ENCODE results near the gene SFTPA2. TPM values are rescaled to one million over a fixed set of nuclear protein-coding genes. Genes with fewer than 3 reads are reported as not detected.

Gene SFTPA2
- total and polyA plus RNA-seq, 2 of the 4 experiments (the other 2 are of a cell fraction) = not detected

- ATAC-seq (ENCODE audit: low read depth) = peak; percentile 91
- Histone ChIP-seq H3K9me3 (ENCODE audit: control insufficient read depth, insufficient read depth, low read length) (no peaks in the 10 kb centered on the region), H3K79me1 (ENCODE audit: low read depth in 1 of 2, low read length in 2 of 2) (no peaks in the 10 kb centered on the region), H4K5ac (ENCODE audit: low read depth, low read length) (no peak overlapping the region), H2AFZ (replicated peaks; ENCODE audit: low read length, poor library complexity) (peak overlapping the region; percentile 59), H2BK5ac (ENCODE audit: low read depth, low read length, poor library complexity, severe bottlenecking) (no peak overlapping the region), H3K9ac (ENCODE audit: low read depth, low read length) (no peak overlapping the region), H3K18ac (ENCODE audit: low read depth, low read length) (no peak overlapping the region), H3K4ac (ENCODE audit: low read depth, low read length) (no peak overlapping the region), H4K8ac (ENCODE audit: low read depth in 2 of 2, low read length in 2 of 2) (no peak overlapping the region), H2BK120ac (ENCODE audit: low read depth, low read length) (no peak overlapping the region), H3K56ac (ENCODE audit: extremely low read depth, insufficient read depth, low read length) (no peak overlapping the region), H2AK5ac (ENCODE audit: low read depth, low read length) (no peak overlapping the region), H3K27ac (ENCODE audit: insufficient read depth, low read length) (no peak overlapping the region), H3K23ac (ENCODE audit: low read depth, low read length) (no peak overlapping the region), H3K36me3 (ENCODE audit: control insufficient read depth, insufficient read depth, low read length) (no peaks in the 10 kb centered on the region), H3K4me2 (ENCODE audit: low read depth, low read length) (peak overlapping the region; percentile 69; the same call in 1 of the 2 replicates), H2BK20ac (ENCODE audit: low read depth, low read length) (no peak overlapping the region), H2AK9ac (replicated peaks; ENCODE audit: low read depth, low read length, poor library complexity) (no peak overlapping the region), H3K14ac (replicated peaks; ENCODE audit: low read depth, low read length) (no peak overlapping the region), H4K20me1 (ENCODE audit: insufficient read depth, low read length) (no peaks in the 10 kb centered on the region), H3K27me3 (ENCODE audit: control insufficient read depth, insufficient read depth, low read length) (peaks cover 12% of the 10 kb centered on the region), H3K9me1 (ENCODE audit: insufficient read depth, low read length) (no peaks in the 10 kb centered on the region), H2BK15ac (ENCODE audit: low read depth, low read length) (no peak overlapping the region), H4K91ac (ENCODE audit: insufficient read depth, low read depth, low read length) (no peak overlapping the region), H3K4me3 (ENCODE audit: insufficient read depth, low read depth, low read length) (no peak overlapping the region), H3K4me1 (ENCODE audit: control insufficient read depth, insufficient read depth, low read length) (no peaks in the 10 kb centered on the region)
- POLR2A ChIA-PET (ENCODE audit: unreplicated experiment) = no interaction called here
- CTCF ChIA-PET = interaction anchor here (0.6 to 0.7 kb wide), 3 partner anchors 8 to 668 kb away, joined by 3 to 4 read pairs (median 3); no protein-coding TSS in a partner anchor
- intact Hi-C loops (cut with micrococcal nuclease) (loop anchor here (1.0 kb wide), 2 partner anchors 367 to 485 kb away; no protein-coding TSS in a partner anchor), in situ Hi-C loops (cut with MboI; ENCODE audit: low sequenced_read_pairs) (loop anchor here (5.0 to 25.0 kb wide), 2 partner anchors 370 to 700 kb away; no protein-coding TSS in a partner anchor), dilution Hi-C loops (cut with HindIII; ENCODE audit: low sequenced_read_pairs, unreplicated experiment) (no loop called here)
- 13% methylated on average over 11 of the region's 17 CpGs; no CpG with 5 or more reads in 1 of the 2 experiments for WGBS, 2 experiments (ENCODE audit: extremely low coverage in 2 of 2, insufficient read length in 1 of 2)
- peak; percentile 54 for DNase-seq
- no TSS peak for BruUV-seq (replicated peaks)
- TF ChIP-seq MAZ (IDR thresholded peaks at IDR 0.05; ENCODE audit: borderline replicate concordance, low read depth, low read length) (no peak; the same call in 1 of the 2 replicates), RCOR1 (IDR thresholded peaks at IDR 0.05; ENCODE audit: insufficient replicate concordance, low read length) (no peak), RAD21 (IDR thresholded peaks at IDR 0.05; ENCODE audit: low read length) (peak; percentile 80), MXI1 (IDR thresholded peaks at IDR 0.05; ENCODE audit: borderline replicate concordance, low read depth, low read length) (no peak), CEBPB (IDR thresholded peaks at IDR 0.05; ENCODE audit: low read depth, low read length) (no peak), FOS (IDR thresholded peaks at IDR 0.05; ENCODE audit: low read depth, low read length) (no peak), MAFK (IDR thresholded peaks at IDR 0.05; ENCODE audit: low read depth, low read length) (no peak), NFE2L2 (IDR thresholded peaks at IDR 0.05; ENCODE audit: low read depth, low read length) (no peak), RFX5 (IDR thresholded peaks at IDR 0.05; ENCODE audit: low read depth, low read length) (no peak), POLR2A (IDR thresholded peaks at IDR 0.05; ENCODE audit: low read depth, low read length) (no peak), CTCF (conservative IDR thresholded peaks at IDR 0.05; ENCODE audit: low read depth, low read length) (peak; percentile 82), BHLHE40 (IDR thresholded peaks at IDR 0.05; ENCODE audit: low read depth, low read length) (no peak), SMC3 (IDR thresholded peaks at IDR 0.05; ENCODE audit: low read depth, low read length) (peak; percentile 75), USF2 (IDR thresholded peaks at IDR 0.05; ENCODE audit: low read depth, low read length) (no peak), ELK1 (IDR thresholded peaks at IDR 0.05; ENCODE audit: borderline replicate concordance, low read depth, low read length) (no peak)
These were observed 2.0 kb upstream of the SFTPA2 start for GRCh38 chr10:79562135-79562756.
